Caco-2 (cell line): ENCODE data around the gene JADE2. TPM values are rescaled to one million over a fixed set of nuclear protein-coding genes. Genes with fewer than 3 reads are reported as not detected.

Experiments used
- BruUV-seq: library from RNA; stranded (reverse); fragments of 400-500 nt; replicated peaks from 2 replicates; lab custom pipeline; 2021; lab: Mats Ljungman, UMichigan
- CTCF ChIA-PET: fragments of 300-600 bp; sonication (Branson Sonifier 250); formaldehyde crosslinking; loops from one replicate; lab custom pipeline; 2022; ENCODE audit warnings: antibody characterized with exemption; lab: Charles Lee
- POLR2A ChIA-PET: fragments of 300-600 bp; sonication (Branson Sonifier 250); formaldehyde crosslinking; loops from one replicate; lab custom pipeline; 2022; ENCODE audit warnings: antibody characterized with exemption; lab: Charles Lee
- DNase-seq, 2 experiments: peaks; one replicate each; pipeline versions ENCODE4 v3.0.0 to v3.0.0-alpha.2; 2020 to 2022
- H3K27me3 ChIP-seq: replicated peaks from 2 replicates; pipeline ENCODE4 v1.6.0; 2011; ENCODE audit warnings: low read length; ENCODE audit not compliant: control insufficient read depth, insufficient read depth
- H3K36me3 ChIP-seq: 2 replicates; pipeline ENCODE4 v1.5.1; 2011; ENCODE audit warnings: low read length; ENCODE audit not compliant: control insufficient read depth, insufficient read depth
- H3K4me1 ChIP-seq: fragments of 250-450 bp; sonication (Bioruptor Pico); 2 replicates; pipeline ENCODE4 v1.5.1; 2020; ENCODE audit warnings: mild to moderate bottlenecking
- H3K4me3 ChIP-seq: 2 replicates; pipeline ENCODE4 v1.5.1; 2011; ENCODE audit warnings: low read depth, mild to moderate bottlenecking, control low read depth, low read length
- H3K9me3 ChIP-seq: fragments of 250-450 bp; sonication (Bioruptor Pico); 2 replicates; pipeline ENCODE4 v1.5.1; 2020; ENCODE audit warnings: mild to moderate bottlenecking, moderate library complexity
- H3K27ac Mint-ChIP-seq: one replicate; pipeline ENCODE4 v1.8.0; 2022; ENCODE audit warnings: mixed read lengths; ENCODE audit not compliant: unreplicated experiment
- H3K27me3 Mint-ChIP-seq: one replicate; pipeline ENCODE4 v1.8.0; 2022; ENCODE audit warnings: mixed read lengths; ENCODE audit not compliant: insufficient read depth, unreplicated experiment
- H3K36me3 Mint-ChIP-seq: one replicate; pipeline ENCODE4 v1.8.0; 2022; ENCODE audit warnings: mild to moderate bottlenecking, mixed read lengths; ENCODE audit not compliant: insufficient read depth, unreplicated experiment
- H3K4me1 Mint-ChIP-seq: one replicate; pipeline ENCODE4 v1.8.0; 2022; ENCODE audit warnings: low read depth, mixed read lengths; ENCODE audit not compliant: unreplicated experiment
- H3K4me3 Mint-ChIP-seq: one replicate; pipeline ENCODE4 v1.8.0; 2022; ENCODE audit warnings: mild to moderate bottlenecking, moderate library complexity, mixed read lengths; ENCODE audit not compliant: unreplicated experiment
- H3K9me3 Mint-ChIP-seq: one replicate; pipeline ENCODE4 v1.8.0; 2022; ENCODE audit warnings: mixed read lengths; ENCODE audit not compliant: unreplicated experiment
- intact Hi-C: fragments of 100-400 bp; cut with micrococcal nuclease; formaldehyde crosslinking; loops from one replicate; pipeline ENCODE4 v1.10.0; 2022; ENCODE audit not compliant: unreplicated experiment
- total RNA-seq: library from RNA; stranded (reverse); gene quantifications from 2 replicates; pipeline ENCODE4 v1.2.3, GENCODE V29; 2022
- TF ChIP-seq, protein P1 (sequence below), 2 experiments: fragments of 200-600 bp in 1 of 2; IDR thresholded peaks; 1 replicate in 1 of 2; 2 replicates in 1 of 2; pipeline versions ENCODE4 v1.5.1 to v1.8.0; 2011 to 2022; ENCODE audit warnings: antibody characterized with exemption in 1 of 2, control low read depth in 1 of 2, inconsistent platforms in 1 of 2, low read depth in 1 of 2, low read length in 1 of 2, mild to moderate bottlenecking in 1 of 2, moderate library complexity in 1 of 2; ENCODE audit not compliant: insufficient read depth in 1 of 2, severe bottlenecking in 1 of 2, unreplicated experiment in 1 of 2

JADE2 gene
- total RNA-seq, 1 experiment from 2014 or later, result 67.6 TPM

DNA sequence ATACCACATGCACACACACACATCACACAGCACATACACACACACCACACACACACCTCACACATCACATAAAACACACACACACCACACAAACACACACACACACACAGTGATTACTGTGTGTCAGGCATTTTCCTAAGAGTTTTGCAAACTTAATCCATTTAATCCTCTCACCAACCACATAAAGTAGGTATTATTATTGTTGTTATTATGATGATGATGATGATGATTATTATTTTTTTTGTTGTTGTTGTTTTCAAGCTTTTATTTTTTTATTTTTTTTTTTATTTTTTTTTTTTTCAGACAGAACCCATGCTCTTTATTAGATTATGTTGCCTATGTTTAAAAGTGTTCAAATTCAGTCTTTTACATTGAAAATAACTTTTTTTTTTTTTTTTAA, 31.5 kb downstream of the JADE2 start:
- TF ChIP-seq, protein P1, sequence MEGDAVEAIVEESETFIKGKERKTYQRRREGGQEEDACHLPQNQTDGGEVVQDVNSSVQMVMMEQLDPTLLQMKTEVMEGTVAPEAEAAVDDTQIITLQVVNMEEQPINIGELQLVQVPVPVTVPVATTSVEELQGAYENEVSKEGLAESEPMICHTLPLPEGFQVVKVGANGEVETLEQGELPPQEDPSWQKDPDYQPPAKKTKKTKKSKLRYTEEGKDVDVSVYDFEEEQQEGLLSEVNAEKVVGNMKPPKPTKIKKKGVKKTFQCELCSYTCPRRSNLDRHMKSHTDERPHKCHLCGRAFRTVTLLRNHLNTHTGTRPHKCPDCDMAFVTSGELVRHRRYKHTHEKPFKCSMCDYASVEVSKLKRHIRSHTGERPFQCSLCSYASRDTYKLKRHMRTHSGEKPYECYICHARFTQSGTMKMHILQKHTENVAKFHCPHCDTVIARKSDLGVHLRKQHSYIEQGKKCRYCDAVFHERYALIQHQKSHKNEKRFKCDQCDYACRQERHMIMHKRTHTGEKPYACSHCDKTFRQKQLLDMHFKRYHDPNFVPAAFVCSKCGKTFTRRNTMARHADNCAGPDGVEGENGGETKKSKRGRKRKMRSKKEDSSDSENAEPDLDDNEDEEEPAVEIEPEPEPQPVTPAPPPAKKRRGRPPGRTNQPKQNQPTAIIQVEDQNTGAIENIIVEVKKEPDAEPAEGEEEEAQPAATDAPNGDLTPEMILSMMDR (IDR thresholded peaks at IDR 0.05; ENCODE audit: insufficient read depth in 1 of 2, low read depth in 1 of 2, low read length in 1 of 2, severe bottlenecking in 1 of 2, unreplicated experiment in 1 of 2), result no peak
- ChIA-PET CTCF (no interaction called here), POLR2A (no interaction called here)
- Histone ChIP-seq H3K36me3 (peaks cover 11% of the 10 kb centered on the region), H3K9me3 (no peaks in the 10 kb centered on the region), H3K4me3 (no peak overlapping the region), H3K4me1 (no peaks in the 10 kb centered on the region), H3K27me3 (no peaks in the 10 kb centered on the region)
- DNase-seq, result no peak
- intact Hi-C loops, result no loop called here
- Mint-ChIP-seq H3K4me1 (no peaks in the 10 kb centered on the region), H3K4me3 (no peak overlapping the region), H3K27ac (no peak overlapping the region), H3K27me3 (no peaks in the 10 kb centered on the region), H3K36me3 (peaks cover 56% of the 10 kb centered on the region), H3K9me3 (no peaks in the 10 kb centered on the region)
- BruUV-seq, result no TSS peak

- TF ChIP-seq, protein P1 (IDR thresholded peaks at IDR 0.05; ENCODE audit: insufficient read depth in 1 of 2, low read depth in 1 of 2, low read length in 1 of 2, severe bottlenecking in 1 of 2, unreplicated experiment in 1 of 2), result no peak
- Histone ChIP-seq H3K9me3 (no peaks in the 10 kb centered on the region), H3K4me1 (no peaks in the 10 kb centered on the region), H3K36me3 (peaks cover 17% of the 10 kb centered on the region), H3K4me3 (no peak overlapping the region), H3K27me3 (no peaks in the 10 kb centered on the region)
- no peaks in the 10 kb centered on the region for H3K4me1 Mint-ChIP-seq
- H3K27ac Mint-ChIP-seq, result no peak overlapping the region
- DNase-seq, result no peak
- no peak overlapping the region for H3K4me3 Mint-ChIP-seq
- BruUV-seq, result no TSS peak
- H3K27me3 Mint-ChIP-seq, result no peaks in the 10 kb centered on the region
- POLR2A ChIA-PET, result no interaction called here
- H3K9me3 Mint-ChIP-seq, result no peaks in the 10 kb centered on the region
- intact Hi-C loops, result no loop called here
- peaks cover 60% of the 10 kb centered on the region for H3K36me3 Mint-ChIP-seq
- CTCF ChIA-PET, result no interaction called here
These were observed 34.2 kb downstream of the JADE2 start for GRCh38 chr5:134559672-134560071.

GRCh38 chr5:134560698-134561097, 35.2 kb downstream of the JADE2 start:
- no peaks in the 10 kb centered on the region for H3K9me3 ChIP-seq
- intact Hi-C loops, result loop anchor here (1.0 kb wide), 1 partner anchor 179 kb away; no protein-coding TSS in a partner anchor
- Mint-ChIP-seq H3K9me3 (no peaks in the 10 kb centered on the region), H3K27ac (no peak overlapping the region), H3K36me3 (peaks cover 54% of the 10 kb centered on the region), H3K4me3 (no peak overlapping the region), H3K4me1 (no peaks in the 10 kb centered on the region), H3K27me3 (no peaks in the 10 kb centered on the region)
- H3K4me3 ChIP-seq, result no peak overlapping the region
- H3K27me3 ChIP-seq, result no peaks in the 10 kb centered on the region
- ChIA-PET POLR2A (no interaction called here), CTCF (interaction anchor here (1.0 kb wide), 1 partner anchor 17 kb away, joined by 3 read pairs; no protein-coding TSS in a partner anchor)
- DNase-seq, result no peak
- TF ChIP-seq, protein P1 (IDR thresholded peaks at IDR 0.05; ENCODE audit: insufficient read depth in 1 of 2, low read depth in 1 of 2, low read length in 1 of 2, severe bottlenecking in 1 of 2, unreplicated experiment in 1 of 2), result no peak
- no TSS peak for BruUV-seq
- H3K36me3 ChIP-seq, result peaks cover 19% of the 10 kb centered on the region
- H3K4me1 ChIP-seq, result no peaks in the 10 kb centered on the region
